Bronchial epithelial cell (primary cell): ENCODE data around the gene CACUL1. TPM values are rescaled to one million over a fixed set of nuclear protein-coding genes. Genes with fewer than 3 reads are reported as not detected.
A peak's percentile ranks its signal among the peaks of the same experiment; 100 is the strongest.

Source experiments
- DNase-seq: peaks from one replicate; pipeline ENCODE4 v3.0.0-alpha.2; 2010; ENCODE audit warnings: low read depth
- FAIRE-seq: peaks from 2 replicates; lab custom pipeline; 2011; peaks lifted over from hg19 to GRCh38; lab: Jason Lieb, UNC
- H3K27me3 ChIP-seq: 2 replicates; pipeline ENCODE4 v1.5.1; 2011; ENCODE audit warnings: low read length; ENCODE audit not compliant: control insufficient read depth, insufficient read depth
- H3K36me3 ChIP-seq: 2 replicates; pipeline ENCODE4 v1.5.1; 2011; ENCODE audit warnings: low read length; ENCODE audit not compliant: control insufficient read depth, insufficient read depth
- H3K4me3 ChIP-seq: 2 replicates; pipeline ENCODE4 v1.5.1; 2011; ENCODE audit warnings: mild to moderate bottlenecking, low read depth, low read length, control low read depth
- CTCF ChIP-seq: IDR thresholded peaks from 2 replicates; pipeline ENCODE4 v1.5.1; 2011; ENCODE audit warnings: mild to moderate bottlenecking, moderate library complexity, low read length, control low read depth, inconsistent platforms; ENCODE audit not compliant: insufficient read depth, severe bottlenecking
- total RNA-seq: library from RNA; depleted of rRNA; stranded (reverse); fragments of >200 nt; gene quantifications from 2 replicates; pipeline ENCODE4 v1.2.1, GENCODE V29; 2014

CACUL1 gene
- total RNA-seq, 1 donor from 2014 or later = 18.2 TPM

- DNase-seq = no peak
- H3K27me3 ChIP-seq = no peaks in the 10 kb centered on the region
- FAIRE-seq = no peak
These were observed 20.7 kb upstream of the CACUL1 start for GRCh38 chr10:118775478-118775877.

DNA sequence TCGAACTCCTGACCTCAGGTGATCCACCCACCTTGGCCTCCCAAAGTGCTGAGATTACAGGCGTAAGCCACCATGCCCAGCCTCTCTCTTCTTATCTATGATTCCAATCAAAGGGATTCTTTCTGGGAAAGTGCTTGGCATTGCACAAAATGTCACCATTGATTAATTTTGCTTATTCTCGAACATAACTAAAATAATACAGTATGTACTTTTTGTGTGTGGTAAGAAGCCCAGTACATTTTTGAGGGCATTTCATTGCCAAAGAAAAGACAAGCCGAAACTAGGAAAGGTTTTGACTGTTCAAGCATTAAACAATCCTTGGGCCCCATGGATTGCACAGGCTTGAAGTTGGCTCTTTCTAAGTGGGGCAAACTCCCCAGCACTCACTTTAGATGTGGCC is 18.3 kb upstream of the CACUL1 start:
- DNase-seq (no peak), FAIRE-seq (no peak)
- TF ChIP-seq CTCF = no peak
- Histone ChIP-seq H3K36me3 (no peaks in the 10 kb centered on the region), H3K4me3 (no peak overlapping the region), H3K27me3 (no peaks in the 10 kb centered on the region)

More at GRCh38 chr10:118775478-118775877, 20.7 kb upstream of the CACUL1 start:
- Histone ChIP-seq H3K36me3 (no peaks in the 10 kb centered on the region), H3K4me3 (no peak overlapping the region)
- TF ChIP-seq CTCF = no peak

DNA sequence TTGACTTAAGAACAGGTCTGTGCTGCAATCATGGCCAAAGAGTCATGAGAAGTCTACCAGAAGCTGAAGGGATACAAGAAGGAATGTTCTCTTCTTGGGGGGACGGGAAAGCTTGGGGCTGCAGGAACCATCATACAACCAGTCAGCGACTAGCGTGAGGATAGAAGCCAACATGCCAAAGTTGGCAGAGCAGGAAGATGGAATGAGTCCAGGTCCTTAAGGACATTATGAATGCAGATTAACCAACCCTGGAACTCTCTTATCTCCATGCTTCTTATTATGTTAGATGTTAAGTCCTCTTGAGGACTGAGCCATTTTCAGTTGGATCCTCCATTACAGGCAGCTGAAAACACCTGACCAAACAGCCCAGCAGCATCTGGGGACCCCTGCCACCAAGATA is 17.2 kb upstream of the CACUL1 start:
- TF ChIP-seq CTCF = no peak
- no peaks in the 10 kb centered on the region for H3K27me3 ChIP-seq
- DNase-seq (no peak), FAIRE-seq (no peak)
- H3K4me3 ChIP-seq = no peak overlapping the region
- no peaks in the 10 kb centered on the region for H3K36me3 ChIP-seq

GRCh38 chr10:118769898-118770600 is 15.3 kb upstream of the CACUL1 start:
- no peak overlapping the region for H3K4me3 ChIP-seq
- TF ChIP-seq CTCF = no peak
- FAIRE-seq (no peak), DNase-seq (no peak)
- H3K36me3 ChIP-seq = no peaks in the 10 kb centered on the region
- H3K27me3 ChIP-seq = no peaks in the 10 kb centered on the region

- no peaks in the 10 kb centered on the region for H3K27me3 ChIP-seq
- no peak for FAIRE-seq
- peak; percentile 18 for DNase-seq
- no peaks in the 10 kb centered on the region for H3K36me3 ChIP-seq
- TF ChIP-seq CTCF = no peak
- H3K4me3 ChIP-seq = no peak overlapping the region
These were observed 13.5 kb upstream of the CACUL1 start for GRCh38 chr10:118768041-118768919.
